Parathyroid adenoma (tissue), 2 donors: ENCODE measurements around the gene HCRTR2.
A peak's percentile ranks its signal among the peaks of the same experiment; 100 is the strongest.

Experiments
- H2AFZ ChIP-seq: fragments of 300-600 bp; sonication (generic); one replicate; pipeline ENCODE4 v1.7.0; 2017; ENCODE audit warnings: antibody characterized with exemption, mild to moderate bottlenecking
- H3K27ac ChIP-seq: fragments of 300-600 bp; sonication (generic); one replicate; pipeline ENCODE4 v1.7.0; 2017
- H3K27me3 ChIP-seq: fragments of 300-600 bp; sonication (generic); one replicate; pipeline ENCODE4 v1.7.0; 2017; ENCODE audit warnings: low read length; ENCODE audit not compliant: control insufficient read depth, insufficient read depth
- H3K36me3 ChIP-seq: fragments of 300-600 bp; sonication (generic); one replicate; pipeline ENCODE4 v1.7.0; 2017; ENCODE audit warnings: low read length; ENCODE audit not compliant: control insufficient read depth, insufficient read depth
- H3K4me1 ChIP-seq: fragments of 300-600 bp; sonication (generic); one replicate; pipeline ENCODE4 v1.7.0; 2017; ENCODE audit warnings: control low read depth
- H3K4me2 ChIP-seq: fragments of 300-600 bp; sonication (generic); one replicate; pipeline ENCODE4 v1.7.0; 2017; ENCODE audit warnings: low read length
- H3K4me3 ChIP-seq: fragments of 300-600 bp; sonication (generic); one replicate; pipeline ENCODE4 v1.7.0; 2017; ENCODE audit warnings: low read depth, low read length
- H3K79me2 ChIP-seq: fragments of 300-600 bp; sonication (generic); one replicate; pipeline ENCODE4 v1.7.0; 2017; ENCODE audit warnings: control low read depth
- H3K9ac ChIP-seq: fragments of 300-600 bp; sonication (generic); one replicate; pipeline ENCODE4 v1.7.0; 2017; ENCODE audit warnings: mild to moderate bottlenecking
- H3K9me3 ChIP-seq: fragments of 300-600 bp; sonication (generic); one replicate; pipeline ENCODE4 v1.7.0; 2017; ENCODE audit warnings: low read length; ENCODE audit not compliant: control insufficient read depth
- TF ChIP-seq, protein P1 (sequence below): fragments of 300-600 bp; sonication (generic); IDR thresholded peaks from one replicate; pipeline ENCODE4 v1.7.0; 2017; ENCODE audit warnings: antibody characterized with exemption, mild to moderate bottlenecking
- donor health status: primary hyperparathyroidism.

HCRTR2 gene

DNA sequence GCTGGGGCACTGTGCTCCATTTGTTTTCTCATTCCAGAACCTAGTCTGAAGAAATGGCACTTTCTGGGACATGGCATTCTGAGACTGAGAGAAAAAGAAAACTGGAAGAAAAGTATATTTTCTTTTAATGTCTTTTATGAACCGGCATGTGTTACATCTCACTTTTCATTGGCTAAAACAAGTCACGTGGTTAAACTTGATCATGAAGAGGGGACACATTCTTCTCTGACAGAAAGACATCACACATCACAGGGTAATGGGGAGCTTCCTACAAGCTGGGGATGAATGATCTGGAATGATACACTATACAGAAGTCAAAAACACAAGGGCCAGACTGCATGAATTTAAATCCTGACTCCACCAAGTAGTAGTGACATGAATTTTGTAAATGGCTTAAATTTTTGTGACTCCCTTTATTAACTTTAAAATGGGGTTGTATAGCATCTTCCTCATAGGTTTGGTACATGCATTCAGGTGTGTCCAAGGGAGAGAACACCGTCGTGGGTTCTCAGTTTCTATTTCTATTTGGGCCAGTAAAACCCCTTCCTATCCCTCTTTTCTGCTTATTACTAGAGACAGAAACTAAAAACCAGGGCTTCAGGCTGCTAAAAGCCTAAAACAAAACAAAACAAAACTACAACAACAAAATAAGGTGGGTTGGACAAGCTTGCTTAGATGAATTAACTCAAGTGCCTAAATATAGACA, 91.2 kb downstream of the HCRTR2 start:
- no peaks in the 10 kb centered on the region for H3K36me3 ChIP-seq
- no peaks in the 10 kb centered on the region for H3K4me1 ChIP-seq
- H3K79me2 ChIP-seq, result no peaks in the 10 kb centered on the region
- H3K9ac ChIP-seq, result no peak overlapping the region
- H2AFZ ChIP-seq, result no peak overlapping the region
- no peaks in the 10 kb centered on the region for H3K27me3 ChIP-seq
- no peak overlapping the region for H3K4me3 ChIP-seq
- H3K4me2 ChIP-seq, result no peak overlapping the region
- H3K9me3 ChIP-seq, result no peaks in the 10 kb centered on the region
- TF ChIP-seq, protein P1, sequence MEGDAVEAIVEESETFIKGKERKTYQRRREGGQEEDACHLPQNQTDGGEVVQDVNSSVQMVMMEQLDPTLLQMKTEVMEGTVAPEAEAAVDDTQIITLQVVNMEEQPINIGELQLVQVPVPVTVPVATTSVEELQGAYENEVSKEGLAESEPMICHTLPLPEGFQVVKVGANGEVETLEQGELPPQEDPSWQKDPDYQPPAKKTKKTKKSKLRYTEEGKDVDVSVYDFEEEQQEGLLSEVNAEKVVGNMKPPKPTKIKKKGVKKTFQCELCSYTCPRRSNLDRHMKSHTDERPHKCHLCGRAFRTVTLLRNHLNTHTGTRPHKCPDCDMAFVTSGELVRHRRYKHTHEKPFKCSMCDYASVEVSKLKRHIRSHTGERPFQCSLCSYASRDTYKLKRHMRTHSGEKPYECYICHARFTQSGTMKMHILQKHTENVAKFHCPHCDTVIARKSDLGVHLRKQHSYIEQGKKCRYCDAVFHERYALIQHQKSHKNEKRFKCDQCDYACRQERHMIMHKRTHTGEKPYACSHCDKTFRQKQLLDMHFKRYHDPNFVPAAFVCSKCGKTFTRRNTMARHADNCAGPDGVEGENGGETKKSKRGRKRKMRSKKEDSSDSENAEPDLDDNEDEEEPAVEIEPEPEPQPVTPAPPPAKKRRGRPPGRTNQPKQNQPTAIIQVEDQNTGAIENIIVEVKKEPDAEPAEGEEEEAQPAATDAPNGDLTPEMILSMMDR, result no peak
- no peak overlapping the region for H3K27ac ChIP-seq

DNA sequence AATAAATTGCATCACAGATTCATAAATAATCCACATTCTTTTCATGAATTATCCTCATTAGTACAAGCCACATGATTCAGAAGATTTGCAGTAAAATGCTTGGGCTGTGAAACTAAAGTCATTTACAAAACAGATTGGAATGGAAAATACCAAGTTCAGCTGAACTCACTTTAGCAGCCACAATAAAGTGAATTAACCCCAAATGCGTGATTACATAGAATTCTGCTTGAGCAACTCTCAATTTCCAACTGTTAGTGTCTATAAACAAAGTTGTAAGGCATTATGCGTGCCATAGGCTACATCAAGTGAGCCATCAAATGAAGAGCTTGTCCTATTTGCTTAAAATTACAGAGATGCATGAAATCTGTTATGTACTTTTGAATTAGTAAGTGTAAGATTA, 92.6 kb downstream of the HCRTR2 start:
- no peaks in the 10 kb centered on the region for H3K4me1 ChIP-seq
- no peaks in the 10 kb centered on the region for H3K27me3 ChIP-seq
- TF ChIP-seq, protein P1, result no peak
- H3K4me2 ChIP-seq, result no peak overlapping the region
- H3K9ac ChIP-seq, result no peak overlapping the region
- no peaks in the 10 kb centered on the region for H3K79me2 ChIP-seq
- no peaks in the 10 kb centered on the region for H3K9me3 ChIP-seq
- H3K4me3 ChIP-seq, result no peak overlapping the region
- H2AFZ ChIP-seq, result no peak overlapping the region
- H3K36me3 ChIP-seq, result no peaks in the 10 kb centered on the region
- no peak overlapping the region for H3K27ac ChIP-seq

DNA sequence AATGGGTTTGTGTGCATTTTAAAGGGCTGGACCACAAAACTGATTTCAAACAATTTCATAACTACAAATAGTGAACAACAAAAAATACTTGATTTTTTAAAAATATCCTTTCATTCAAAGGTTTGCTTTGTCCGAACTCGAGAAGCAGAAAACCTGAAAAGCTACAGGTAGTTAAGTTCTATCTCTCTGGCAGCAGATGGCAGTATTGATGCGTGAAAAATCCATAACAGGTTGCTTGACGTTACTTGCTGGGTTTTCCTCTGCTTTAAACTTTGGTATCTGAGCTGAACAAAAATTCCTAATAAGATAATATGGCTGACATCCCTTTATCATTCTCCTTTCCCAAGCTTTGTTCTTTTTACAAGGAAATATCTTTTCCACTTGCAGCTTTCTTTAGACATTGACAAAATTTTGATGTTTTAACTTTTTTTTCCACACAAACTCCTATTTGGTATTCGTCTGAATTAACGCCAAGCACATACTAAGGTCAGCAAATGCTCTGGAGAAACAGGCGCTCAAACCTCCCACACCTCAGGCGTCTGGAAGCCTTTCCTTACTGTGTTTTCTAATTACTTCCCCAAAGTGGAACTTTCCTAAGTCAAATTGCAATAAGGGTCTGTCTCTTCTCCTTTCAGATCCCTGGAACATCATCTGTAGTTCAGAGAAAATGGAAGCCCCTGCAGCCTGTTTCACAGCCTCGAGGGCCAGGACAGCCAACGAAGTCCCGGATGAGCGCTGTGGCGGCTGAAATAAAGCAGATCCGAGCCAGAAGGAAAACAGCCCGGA, 102.6 kb downstream of the HCRTR2 start:
- no peak overlapping the region for H3K4me2 ChIP-seq
- no peak overlapping the region for H3K27ac ChIP-seq
- no peaks in the 10 kb centered on the region for H3K79me2 ChIP-seq
- H2AFZ ChIP-seq, result peak overlapping the region; percentile 41
- no peaks in the 10 kb centered on the region for H3K36me3 ChIP-seq
- TF ChIP-seq, protein P1, result peak; percentile 32
- no peak overlapping the region for H3K9ac ChIP-seq
- H3K9me3 ChIP-seq, result no peaks in the 10 kb centered on the region
- H3K4me3 ChIP-seq, result no peak overlapping the region
- no peaks in the 10 kb centered on the region for H3K4me1 ChIP-seq
- no peaks in the 10 kb centered on the region for H3K27me3 ChIP-seq

DNA sequence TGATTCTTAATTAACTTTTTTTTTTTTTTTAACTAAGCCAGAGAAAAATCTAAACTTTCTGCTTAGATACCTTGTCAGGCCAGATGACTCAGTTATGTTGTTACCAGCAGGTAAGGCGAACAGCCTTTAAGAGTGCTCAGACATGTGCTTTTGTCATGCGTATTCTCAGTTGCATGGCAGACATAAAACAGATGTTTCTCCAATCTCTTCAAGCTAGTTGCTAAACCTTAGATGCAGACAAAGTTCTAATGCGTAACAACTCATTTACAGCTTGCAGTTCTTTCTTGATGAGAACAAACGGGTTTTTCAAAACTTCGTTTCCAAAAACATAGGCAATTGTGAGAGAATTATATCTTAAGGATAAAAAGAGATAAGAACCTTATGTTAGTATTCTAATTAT, 103.3 kb downstream of the HCRTR2 start:
- no peak overlapping the region for H3K4me3 ChIP-seq
- no peaks in the 10 kb centered on the region for H3K27me3 ChIP-seq
- H3K4me1 ChIP-seq, result no peaks in the 10 kb centered on the region

More for the DNA sequence above, 103.3 kb downstream of the HCRTR2 start:
- no peaks in the 10 kb centered on the region for H3K9me3 ChIP-seq
- no peak overlapping the region for H3K4me2 ChIP-seq
- H2AFZ ChIP-seq, result no peak overlapping the region
- H3K79me2 ChIP-seq, result no peaks in the 10 kb centered on the region
- H3K36me3 ChIP-seq, result no peaks in the 10 kb centered on the region
- no peak overlapping the region for H3K27ac ChIP-seq
- TF ChIP-seq, protein P1, result no peak
- H3K9ac ChIP-seq, result no peak overlapping the region
